ENCODE results near the gene CHST11. TPM values are rescaled to one million over a fixed set of nuclear protein-coding genes. Genes with fewer than 3 reads are reported as not detected.

The CHST11 gene
- total RNA-seq, 1 donor from 2014 or later: 71.4 TPM

GRCh38 chr12:104707794-104708558 lies 251.2 kb downstream of the CHST11 start:
- intact Hi-C loops (cut with micrococcal nuclease): no loop called here

- intact Hi-C loops (cut with micrococcal nuclease): no loop called here
Observed at GRCh38 chr12:104708891-104709290, 252.1 kb downstream of the CHST11 start.

- intact Hi-C loops (cut with micrococcal nuclease): no loop called here
Observed at GRCh38 chr12:104709692-104710435, 253.1 kb downstream of the CHST11 start.

- intact Hi-C loops (cut with micrococcal nuclease): no loop called here
Observed at GRCh38 chr12:104710940-104711689, 254.4 kb downstream of the CHST11 start.

- intact Hi-C loops (cut with micrococcal nuclease): no loop called here
Observed at GRCh38 chr12:104712477-104712876, 255.7 kb downstream of the CHST11 start.

GRCh38 chr12:104712968-104713367 lies 256.2 kb downstream of the CHST11 start:
- intact Hi-C loops (cut with micrococcal nuclease): no loop called here

GRCh38 chr12:104713444-104713843 lies 256.7 kb downstream of the CHST11 start:
- intact Hi-C loops (cut with micrococcal nuclease): no loop called here

GRCh38 chr12:104714369-104714768 lies 257.6 kb downstream of the CHST11 start:
- intact Hi-C loops (cut with micrococcal nuclease): no loop called here

- intact Hi-C loops (cut with micrococcal nuclease): no loop called here
Observed at GRCh38 chr12:104716172-104716571, 259.4 kb downstream of the CHST11 start.

GRCh38 chr12:104718304-104718929 lies 261.7 kb downstream of the CHST11 start:
- intact Hi-C loops (cut with micrococcal nuclease): no loop called here

GRCh38 chr12:104719700-104720338 lies 263.1 kb downstream of the CHST11 start:
- intact Hi-C loops (cut with micrococcal nuclease): loop anchor here (1.0 to 2.0 kb wide), 4 partner anchors 25 to 263 kb away; partner anchors contain the start of gene CHST11

- intact Hi-C loops (cut with micrococcal nuclease): loop anchor here (1.0 to 2.0 kb wide), 4 partner anchors 26 to 264 kb away; partner anchors contain the start of gene CHST11
Observed at GRCh38 chr12:104720339-104721038, 263.7 kb downstream of the CHST11 start.

- intact Hi-C loops (cut with micrococcal nuclease): loop anchor here (2.0 kb wide), 3 partner anchors 26 to 264 kb away; partner anchors contain the start of gene CHST11
Observed at GRCh38 chr12:104721039-104721405, 264.3 kb downstream of the CHST11 start.

- intact Hi-C loops (cut with micrococcal nuclease): loop anchor here (2.0 kb wide), 3 partner anchors 27 to 265 kb away; partner anchors contain the start of gene CHST11
Observed at GRCh38 chr12:104721936-104722335, 265.2 kb downstream of the CHST11 start.

GRCh38 chr12:104722601-104723534 lies 266.1 kb downstream of the CHST11 start:
- intact Hi-C loops (cut with micrococcal nuclease): no loop called here

- intact Hi-C loops (cut with micrococcal nuclease): no loop called here
Observed at GRCh38 chr12:104723895-104724294, 267.1 kb downstream of the CHST11 start.

GRCh38 chr12:104724992-104725585 lies 268.3 kb downstream of the CHST11 start:
- intact Hi-C loops (cut with micrococcal nuclease): no loop called here

- intact Hi-C loops (cut with micrococcal nuclease): no loop called here
Observed at GRCh38 chr12:104725610-104726009, 268.9 kb downstream of the CHST11 start.

Data from T-helper 2 cell treated with Interferon-gamma antibody and Interleukin-4, amounts not matched to agents 100 ng/mL and 5 ng/mL, for 36 hours (primary cell).